HFF-Myc (cell line): ENCODE measurements around the gene ETV3.

Experiments used
- DNase-seq: peaks from one replicate; pipeline ENCODE4 v3.0.0-alpha.2; 2011; ENCODE audit warnings: low read depth; ENCODE audit errors: extremely low read depth
- H3K4me3 ChIP-seq: replicated peaks from 2 replicates; pipeline ENCODE4 v1.5.1; 2011; ENCODE audit warnings: low read depth, mild to moderate bottlenecking, control low read depth, low read length
- CTCF ChIP-seq: IDR thresholded peaks from 2 replicates; pipeline ENCODE4 v1.5.1; 2012; ENCODE audit warnings: mild to moderate bottlenecking, low read depth, low read length, control low read depth; ENCODE audit errors: missing control alignments

The ETV3 gene

GRCh38 chr1:157119448-157119847 lies 18.7 kb downstream of the ETV3 start:
- TF ChIP-seq CTCF = no peak
- no peak overlapping the region for H3K4me3 ChIP-seq
- DNase-seq = no peak

GRCh38 chr1:157119008-157119407 lies 19.2 kb downstream of the ETV3 start:
- no peak overlapping the region for H3K4me3 ChIP-seq
- no peak for DNase-seq
- TF ChIP-seq CTCF = no peak

- no peak for DNase-seq
- no peak overlapping the region for H3K4me3 ChIP-seq
- no peak for TF ChIP-seq CTCF
Measured at GRCh38 chr1:157117527-157118057, 20.6 kb downstream of the ETV3 start.

- no peak for DNase-seq
- no peak overlapping the region for H3K4me3 ChIP-seq
- no peak for TF ChIP-seq CTCF
Measured at GRCh38 chr1:157116737-157117103, 21.5 kb downstream of the ETV3 start.

DNA sequence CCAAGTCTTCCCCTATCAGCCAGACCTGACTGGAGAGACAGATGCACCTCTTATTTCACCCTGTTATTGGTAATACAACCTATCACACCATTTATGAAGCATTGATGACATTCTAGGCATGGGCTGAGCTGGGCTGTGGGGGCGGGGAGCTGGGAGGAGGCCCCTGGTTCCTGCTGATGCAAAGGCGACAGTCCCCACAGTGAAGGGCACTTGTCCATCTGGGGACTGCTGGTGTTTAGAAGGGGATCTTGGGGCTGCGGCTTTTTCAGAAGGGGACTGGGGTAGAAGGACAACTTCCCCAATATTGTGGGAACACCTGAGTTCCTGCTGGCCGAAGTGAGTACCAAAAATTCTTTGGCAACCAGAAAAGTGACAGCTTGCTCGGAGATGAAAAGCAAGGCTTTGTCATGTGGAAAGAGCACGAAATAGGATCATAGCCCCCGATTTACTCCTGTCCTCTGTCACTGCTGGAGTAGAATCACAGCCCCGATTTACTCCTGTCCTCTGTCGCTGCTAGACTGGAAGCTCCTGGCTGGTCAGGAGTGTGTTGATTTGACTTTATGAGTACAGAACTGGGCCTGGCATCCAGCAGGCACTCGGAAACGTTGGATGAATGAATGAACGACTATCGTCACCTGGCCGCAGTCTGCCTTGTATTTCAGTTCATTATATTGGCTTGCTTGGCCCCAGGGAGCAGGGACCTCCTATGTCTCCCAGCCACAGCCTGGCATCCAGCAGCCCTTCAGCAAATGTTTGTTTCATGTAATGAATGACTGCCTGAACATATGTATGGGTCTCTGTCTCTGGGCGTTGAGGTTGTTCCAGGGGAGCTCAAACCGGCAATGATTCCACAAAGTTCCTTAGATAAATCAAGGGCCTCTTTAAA lies 22.1 kb downstream of the ETV3 start:
- H3K4me3 ChIP-seq = no peak overlapping the region
- no peak for DNase-seq
- no peak for TF ChIP-seq CTCF

GRCh38 chr1:157115429-157115838 lies 22.8 kb downstream of the ETV3 start:
- H3K4me3 ChIP-seq = no peak overlapping the region
- no peak for TF ChIP-seq CTCF
- no peak for DNase-seq
